ENCODE measurements around the gene ITPKC.

The ITPKC gene

DNA sequence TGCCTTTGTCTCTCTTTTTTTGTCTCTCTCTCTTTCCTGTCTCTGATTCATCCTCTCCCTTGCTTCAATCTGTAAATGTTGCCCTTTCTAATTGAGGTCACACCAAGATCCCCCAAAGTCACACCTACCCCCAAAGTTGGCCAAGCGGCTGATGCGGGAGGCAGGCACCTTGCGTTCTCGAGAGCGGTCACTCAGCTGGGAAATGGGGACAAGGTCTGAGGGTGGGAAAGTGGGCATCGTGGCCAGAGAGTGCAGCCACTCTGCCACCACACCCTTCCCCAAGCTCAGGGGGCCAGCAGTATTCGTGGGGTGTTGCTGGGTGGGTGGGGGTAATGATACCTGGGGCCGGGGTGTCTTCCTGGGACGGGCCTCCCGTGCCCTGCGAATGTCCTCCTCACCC is 3.0 kb upstream of the ITPKC start:
- DNase-seq (ENCODE audit: low read depth), result no peak
- TF ChIP-seq, protein P1, sequence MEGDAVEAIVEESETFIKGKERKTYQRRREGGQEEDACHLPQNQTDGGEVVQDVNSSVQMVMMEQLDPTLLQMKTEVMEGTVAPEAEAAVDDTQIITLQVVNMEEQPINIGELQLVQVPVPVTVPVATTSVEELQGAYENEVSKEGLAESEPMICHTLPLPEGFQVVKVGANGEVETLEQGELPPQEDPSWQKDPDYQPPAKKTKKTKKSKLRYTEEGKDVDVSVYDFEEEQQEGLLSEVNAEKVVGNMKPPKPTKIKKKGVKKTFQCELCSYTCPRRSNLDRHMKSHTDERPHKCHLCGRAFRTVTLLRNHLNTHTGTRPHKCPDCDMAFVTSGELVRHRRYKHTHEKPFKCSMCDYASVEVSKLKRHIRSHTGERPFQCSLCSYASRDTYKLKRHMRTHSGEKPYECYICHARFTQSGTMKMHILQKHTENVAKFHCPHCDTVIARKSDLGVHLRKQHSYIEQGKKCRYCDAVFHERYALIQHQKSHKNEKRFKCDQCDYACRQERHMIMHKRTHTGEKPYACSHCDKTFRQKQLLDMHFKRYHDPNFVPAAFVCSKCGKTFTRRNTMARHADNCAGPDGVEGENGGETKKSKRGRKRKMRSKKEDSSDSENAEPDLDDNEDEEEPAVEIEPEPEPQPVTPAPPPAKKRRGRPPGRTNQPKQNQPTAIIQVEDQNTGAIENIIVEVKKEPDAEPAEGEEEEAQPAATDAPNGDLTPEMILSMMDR (IDR thresholded peaks at IDR 0.05; ENCODE audit: insufficient read depth, low read depth, low read length, missing control alignments), result no peak
- peak overlapping the region; percentile 70 for H3K4me3 ChIP-seq (ENCODE audit: low read length)

- DNase-seq (ENCODE audit: low read depth), result peak; percentile 92
- TF ChIP-seq, protein P1 (IDR thresholded peaks at IDR 0.05; ENCODE audit: insufficient read depth, low read depth, low read length, missing control alignments), result no peak
- H3K4me3 ChIP-seq (ENCODE audit: low read length), result peak overlapping the region; percentile 70
Measured at GRCh38 chr19:40714441-40715299, 2.2 kb upstream of the ITPKC start.

DNA sequence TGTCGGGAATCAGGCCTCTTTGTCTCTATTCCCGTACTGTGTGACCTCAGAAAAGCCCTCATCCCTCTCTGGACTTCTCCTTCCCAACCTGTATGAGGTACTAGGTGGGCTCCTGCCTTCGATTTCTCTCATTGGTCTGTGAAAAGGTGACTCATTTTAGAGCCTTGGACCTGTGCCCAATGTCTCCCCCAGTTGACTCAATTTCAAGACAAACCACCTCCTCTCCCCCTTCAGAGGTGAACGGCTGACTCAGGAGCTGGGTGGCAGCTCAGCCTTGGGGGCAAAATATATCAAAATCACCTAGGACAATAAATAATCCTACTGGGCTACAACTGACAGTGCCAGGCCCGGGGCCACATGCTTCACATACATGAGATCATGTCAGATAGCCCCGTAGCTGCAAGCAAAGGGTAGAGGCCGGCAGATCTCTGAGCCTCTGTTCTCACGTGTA is 856 bp upstream of the ITPKC start:
- TF ChIP-seq, protein P1 (IDR thresholded peaks at IDR 0.05; ENCODE audit: insufficient read depth, low read depth, low read length, missing control alignments), result no peak
- peak overlapping the region; percentile 99 for H3K4me3 ChIP-seq (ENCODE audit: low read length)
- DNase-seq (ENCODE audit: low read depth), result peak; percentile 99

- peak; percentile 28 for DNase-seq (ENCODE audit: low read depth)
- peak overlapping the region; percentile 99 for H3K4me3 ChIP-seq (ENCODE audit: low read length)
- TF ChIP-seq, protein P1 (IDR thresholded peaks at IDR 0.05; ENCODE audit: insufficient read depth, low read depth, low read length, missing control alignments), result no peak
Measured at GRCh38 chr19:40717325-40717879, 490 bp downstream of the ITPKC start.

DNA sequence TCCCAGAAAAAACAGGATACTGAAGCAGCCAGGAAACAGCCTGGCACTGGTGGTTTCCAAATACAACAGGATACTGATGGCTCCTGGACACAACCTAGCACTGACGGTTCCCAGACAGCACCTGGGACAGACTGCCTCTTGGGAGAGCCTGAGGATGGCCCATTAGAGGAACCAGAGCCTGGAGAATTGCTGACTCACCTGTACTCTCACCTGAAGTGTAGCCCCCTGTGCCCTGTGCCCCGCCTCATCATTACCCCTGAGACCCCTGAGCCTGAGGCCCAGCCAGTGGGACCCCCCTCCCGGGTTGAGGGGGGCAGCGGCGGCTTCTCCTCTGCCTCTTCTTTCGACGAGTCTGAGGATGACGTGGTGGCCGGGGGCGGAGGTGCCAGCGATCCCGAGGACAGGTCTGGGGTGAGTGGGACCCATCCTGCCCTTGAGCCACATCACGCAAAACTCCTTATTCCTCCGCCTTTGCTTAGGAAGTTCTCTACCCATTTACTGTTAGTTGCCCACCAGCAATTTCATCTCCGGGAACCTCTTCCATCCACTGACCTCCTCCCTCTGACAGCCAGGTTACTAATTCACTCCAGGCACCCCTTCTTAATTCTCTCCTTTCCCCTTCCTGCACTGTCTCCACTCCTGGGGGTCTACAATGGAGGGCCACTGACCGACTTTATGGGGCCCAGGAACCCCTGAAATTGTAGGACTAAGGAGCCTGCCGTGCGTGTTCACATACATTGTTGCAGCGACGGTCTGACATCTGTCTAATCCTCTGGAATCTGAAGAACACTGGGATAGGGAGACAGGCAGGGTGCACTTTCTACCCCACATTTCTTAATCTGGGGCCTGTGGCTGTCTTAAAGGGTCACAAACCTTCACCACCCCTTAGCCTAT is 1.2 kb downstream of the ITPKC start:
- DNase-seq (ENCODE audit: low read depth), result peak; percentile 48

DNA sequence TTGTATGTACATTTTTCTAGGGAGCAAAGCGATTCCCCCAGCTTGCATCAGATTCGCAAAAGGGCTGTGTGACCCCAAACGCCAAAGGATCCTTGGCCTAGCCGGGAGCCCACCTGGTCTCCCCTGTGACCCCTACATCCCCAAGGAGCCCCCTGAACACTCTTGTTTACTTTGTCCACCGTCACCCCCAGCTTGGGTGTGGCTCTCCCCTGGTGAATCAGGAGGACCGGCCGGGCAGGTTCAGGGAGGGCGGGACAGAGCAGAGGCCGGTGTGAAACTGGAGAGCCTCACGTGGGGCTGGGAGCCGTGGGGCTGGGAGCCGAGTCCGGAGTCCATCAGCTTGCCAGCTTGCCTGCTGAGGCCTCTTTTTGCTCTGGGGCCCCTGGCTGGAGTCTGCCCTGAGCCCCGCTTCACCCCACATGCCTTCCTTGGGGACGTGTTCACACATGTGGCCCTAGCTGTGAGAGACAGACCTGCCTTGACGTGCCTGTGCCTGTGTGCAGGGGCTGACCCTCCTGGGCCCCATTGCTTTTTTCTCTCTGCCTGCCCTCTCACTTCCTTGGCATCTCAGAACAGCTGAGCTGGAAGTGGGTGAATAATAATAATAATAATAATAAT is 2.0 kb downstream of the ITPKC start:
- H3K4me3 ChIP-seq (ENCODE audit: low read length), result peak overlapping the region; percentile 99
- peak; percentile 93 for DNase-seq (ENCODE audit: low read depth)
- TF ChIP-seq, protein P1 (IDR thresholded peaks at IDR 0.05; ENCODE audit: insufficient read depth, low read depth, low read length, missing control alignments), result no peak

More for the DNA sequence above, 1.2 kb downstream of the ITPKC start:
- TF ChIP-seq, protein P1 (IDR thresholded peaks at IDR 0.05; ENCODE audit: insufficient read depth, low read depth, low read length, missing control alignments), result no peak
- peak overlapping the region; percentile 99 for H3K4me3 ChIP-seq (ENCODE audit: low read length)

All from epithelial cell of esophagus (primary cell).